ENCODE measurements around the gene NQO2.
A peak's percentile ranks its signal among the peaks of the same experiment; 100 is the strongest.

Gene NQO2

GRCh38 chr6:3068329-3069214 is 68.9 kb downstream of the NQO2 start, which contains the start of gene RIPK1 (continued):
- TF ChIP-seq ZXDB (tag by site-specific recombination; IDR thresholded peaks at IDR 0.05) (peak; percentile 71; the same call in 1 of the 2 replicates), SP7 (tag by site-specific recombination; IDR thresholded peaks at IDR 0.05) (peak; percentile 29; the same call in 1 of the 2 replicates), ELK4 (IDR thresholded peaks at IDR 0.05; ENCODE audit: borderline replicate concordance, low read depth, low read length) (no peak; the same call in 1 of the 2 replicates), ZNF621 (tag by site-specific recombination; IDR thresholded peaks at IDR 0.05) (no peak), TSHZ1 (tag by site-specific recombination; IDR thresholded peaks at IDR 0.05; ENCODE audit: borderline replicate concordance) (no peak), BCL11B (tag by site-specific recombination; IDR thresholded peaks at IDR 0.05; ENCODE audit: low read depth) (no peak), ZNF664 (tag by site-specific recombination; IDR thresholded peaks at IDR 0.05) (no peak), IKZF3 (tag by site-specific recombination; IDR thresholded peaks at IDR 0.05) (0 out of 2 replicates have a peak, but pooled peaks have one; percentile 37), ZBTB21 (tag by site-specific recombination; IDR thresholded peaks at IDR 0.05) (no peak), ZNF521 (tag by site-specific recombination; IDR thresholded peaks at IDR 0.05) (no peak), ZNF280C (tag by site-specific recombination; IDR thresholded peaks at IDR 0.05) (no peak), ZNF548 (tag by site-specific recombination; IDR thresholded peaks at IDR 0.05) (no peak), HIC1 (tag by site-specific recombination; IDR thresholded peaks at IDR 0.05) (no peak), ZNF311 (tag by site-specific recombination; IDR thresholded peaks at IDR 0.05; ENCODE audit: borderline replicate concordance) (no peak), ZNF391 (tag by site-specific recombination; IDR thresholded peaks at IDR 0.05; ENCODE audit: borderline replicate concordance, low read depth) (no peak), ZSCAN23 (tag by site-specific recombination; IDR thresholded peaks at IDR 0.05) (no peak), ZNF221 (tag by site-specific recombination; IDR thresholded peaks at IDR 0.05; ENCODE audit: borderline replicate concordance) (0 out of 2 replicates have a peak, but pooled peaks have one; percentile 2), PRDM1 (tag by site-specific recombination; IDR thresholded peaks at IDR 0.05) (no peak), PRDM6 (tag by site-specific recombination; IDR thresholded peaks at IDR 0.05) (no peak), SP2 (tag by site-specific recombination; IDR thresholded peaks at IDR 0.05) (peak; percentile 68), MYNN (tag by site-specific recombination; IDR thresholded peaks at IDR 0.05; ENCODE audit: borderline replicate concordance) (no peak), ZBTB1 (tag by site-specific recombination; IDR thresholded peaks at IDR 0.05) (no peak), ZNF645 (tag by site-specific recombination; IDR thresholded peaks at IDR 0.05) (no peak), ZNF37A (tag by site-specific recombination; IDR thresholded peaks at IDR 0.05) (no peak), ZNF48 (tag by site-specific recombination; IDR thresholded peaks at IDR 0.05) (no peak), ZNF488 (tag by site-specific recombination; IDR thresholded peaks at IDR 0.05) (no peak)
